Mesodermal cell (in vitro differentiated cells): ENCODE data around the gene TLE1.

Source experiments
- H3K27ac ChIP-seq: 2 replicates; pipeline ENCODE4 v1.7.0; 2013; ENCODE audit warnings: mild to moderate bottlenecking, low read depth, low read length, moderate library complexity; ENCODE audit not compliant: severe bottlenecking
- H3K36me3 ChIP-seq: 2 replicates; pipeline ENCODE4 v1.7.1; 2013; ENCODE audit warnings: mild to moderate bottlenecking, low read length, moderate library complexity; ENCODE audit not compliant: control insufficient read depth, insufficient read depth
- H3K4me1 ChIP-seq: one replicate; pipeline ENCODE4 v1.7.1; 2013; ENCODE audit warnings: mild to moderate bottlenecking, low read length; ENCODE audit not compliant: insufficient read depth, control insufficient read depth, poor library complexity, severe bottlenecking
- H3K4me3 ChIP-seq: 2 replicates; pipeline ENCODE4 v1.7.0; 2013; ENCODE audit warnings: low read length, control low read depth, mild to moderate bottlenecking; ENCODE audit not compliant: insufficient read depth, poor library complexity, severe bottlenecking; ENCODE audit errors: extremely low read depth
- H3K9me3 ChIP-seq: 2 replicates; pipeline ENCODE4 v1.7.1; 2013; ENCODE audit warnings: mild to moderate bottlenecking, low read length, moderate library complexity; ENCODE audit not compliant: control insufficient read depth
- WGBS, 2 experiments: methylation state at CpG; one replicate each; pipeline ENCODE4 v1.1.5; 2013; ENCODE audit warnings: missing lambda C conversion rate in 2 of 2; ENCODE audit not compliant: insufficient coverage in 2 of 2; 5-methylcytosine and 5-hydroxymethylcytosine counted together

TLE1 gene

GRCh38 chr9:81686614-81687520 lies 2.5 kb downstream of the TLE1 start:
- H3K36me3 ChIP-seq: peaks cover 32% of the 10 kb centered on the region
- H3K9me3 ChIP-seq: no peaks in the 10 kb centered on the region
- peak overlapping the region; percentile 41 for H3K27ac ChIP-seq
- WGBS, 2 experiments: 0 to 3% methylated on average over 31 to 34 of the region's 36 CpGs
- H3K4me1 ChIP-seq: peaks cover 18% of the 10 kb centered on the region
- peak overlapping the region; percentile 76 for H3K4me3 ChIP-seq

GRCh38 chr9:81685763-81686613 lies 3.4 kb downstream of the TLE1 start:
- Histone ChIP-seq H3K9me3 (no peaks in the 10 kb centered on the region), H3K36me3 (peaks cover 36% of the 10 kb centered on the region), H3K4me3 (peak overlapping the region; percentile 76), H3K4me1 (peaks cover 18% of the 10 kb centered on the region), H3K27ac (peak overlapping the region; percentile 41)
- WGBS, 2 experiments: 61 to 87% methylated on average over 3 of the region's 5 CpGs

- Histone ChIP-seq H3K27ac (no peak overlapping the region), H3K36me3 (peaks cover 42% of the 10 kb centered on the region), H3K9me3 (no peaks in the 10 kb centered on the region), H3K4me3 (no peak overlapping the region), H3K4me1 (peaks cover 18% of the 10 kb centered on the region)
- 90 to 91% methylated on average over 4 of the region's 4 CpGs for WGBS, 2 experiments
Observed at GRCh38 chr9:81684635-81685034, 4.7 kb downstream of the TLE1 start.

- peaks cover 44% of the 10 kb centered on the region for H3K36me3 ChIP-seq
- 74 to 80% methylated on average over 2 of the region's 3 CpGs for WGBS, 2 experiments
Observed at GRCh38 chr9:81683704-81684103, 5.6 kb downstream of the TLE1 start.

GRCh38 chr9:81683238-81683637 lies 6.1 kb downstream of the TLE1 start:
- Histone ChIP-seq H3K4me1 (peaks cover 18% of the 10 kb centered on the region), H3K4me3 (no peak overlapping the region), H3K27ac (no peak overlapping the region), H3K9me3 (no peaks in the 10 kb centered on the region), H3K36me3 (peaks cover 48% of the 10 kb centered on the region)
- WGBS, 2 experiments: 85 to 100% methylated on average over 1 to 2 of the region's 3 CpGs

More at GRCh38 chr9:81683704-81684103, 5.6 kb downstream of the TLE1 start:
- Histone ChIP-seq H3K4me3 (no peak overlapping the region), H3K9me3 (no peaks in the 10 kb centered on the region), H3K4me1 (peaks cover 18% of the 10 kb centered on the region), H3K27ac (no peak overlapping the region)

- Histone ChIP-seq H3K4me3 (no peak overlapping the region), H3K9me3 (no peaks in the 10 kb centered on the region), H3K36me3 (peaks cover 50% of the 10 kb centered on the region), H3K27ac (no peak overlapping the region), H3K4me1 (peaks cover 18% of the 10 kb centered on the region)
- 67 to 93% methylated on average over 1 to 6 of the region's 8 CpGs for WGBS, 2 experiments
Observed at GRCh38 chr9:81682797-81683196, 6.5 kb downstream of the TLE1 start.

GRCh38 chr9:81682177-81682576 lies 7.2 kb downstream of the TLE1 start:
- peaks cover 50% of the 10 kb centered on the region for H3K36me3 ChIP-seq
- H3K4me1 ChIP-seq: peaks cover 18% of the 10 kb centered on the region
- no peak overlapping the region for H3K27ac ChIP-seq
- 95 to 97% methylated on average over 4 of the region's 4 CpGs for WGBS, 2 experiments
- no peak overlapping the region for H3K4me3 ChIP-seq
- no peaks in the 10 kb centered on the region for H3K9me3 ChIP-seq

GRCh38 chr9:81680506-81680905 lies 8.8 kb downstream of the TLE1 start:
- Histone ChIP-seq H3K4me3 (no peak overlapping the region), H3K36me3 (peaks cover 58% of the 10 kb centered on the region), H3K4me1 (peaks cover 7% of the 10 kb centered on the region), H3K27ac (no peak overlapping the region), H3K9me3 (no peaks in the 10 kb centered on the region)
- WGBS, 2 experiments: 33 to 57% methylated on average over 1 of the region's 1 CpG

- H3K9me3 ChIP-seq: no peaks in the 10 kb centered on the region
- peaks cover 2% of the 10 kb centered on the region for H3K4me1 ChIP-seq
- peaks cover 57% of the 10 kb centered on the region for H3K36me3 ChIP-seq
- 78 to 80% methylated on average over 2 to 9 of the region's 9 CpGs for WGBS, 2 experiments
- no peak overlapping the region for H3K27ac ChIP-seq
- H3K4me3 ChIP-seq: no peak overlapping the region
Observed at GRCh38 chr9:81680006-81680405, 9.3 kb downstream of the TLE1 start.

- no peaks in the 10 kb centered on the region for H3K4me1 ChIP-seq
- no peak overlapping the region for H3K27ac ChIP-seq
- WGBS, 2 experiments: 88% methylated on average over 1 of the region's 1 CpG; no CpG with 5 or more reads in 1 of the 2 experiments
- H3K36me3 ChIP-seq: peaks cover 58% of the 10 kb centered on the region
- no peaks in the 10 kb centered on the region for H3K9me3 ChIP-seq
- H3K4me3 ChIP-seq: no peak overlapping the region
Observed at GRCh38 chr9:81678088-81678487, 11.3 kb downstream of the TLE1 start.
